ENCODE results near the gene PTPRC. TPM values are rescaled to one million over a fixed set of nuclear protein-coding genes. Genes with fewer than 3 reads are reported as not detected.

PTPRC gene
- total RNA-seq, 1 experiment from 2014 or later: not detected

DNA sequence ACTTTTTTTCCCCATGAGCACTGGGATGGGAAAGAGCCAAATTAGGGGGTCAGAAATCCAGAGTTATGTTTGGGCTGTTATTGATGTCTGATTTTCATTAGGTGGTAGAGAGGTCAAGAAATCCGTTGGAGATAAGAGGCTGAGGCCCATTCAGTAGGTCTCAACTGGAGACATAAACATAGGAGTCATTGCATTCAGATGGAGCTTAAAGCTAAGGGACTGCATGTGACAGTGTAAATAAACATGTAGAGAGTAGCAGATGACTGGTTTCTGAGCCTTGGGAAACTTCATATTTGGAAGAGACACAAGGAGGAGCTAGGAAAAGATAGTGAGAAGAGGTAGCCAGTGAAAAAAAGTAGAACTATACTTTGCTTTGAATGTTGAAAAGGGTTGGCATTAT, 11.7 kb downstream of the PTPRC start:
- Histone ChIP-seq H3K9me3 (ENCODE audit: low read depth, low read length, poor library complexity, severe bottlenecking) (no peaks in the 10 kb centered on the region), H3K27me3 (replicated peaks; ENCODE audit: insufficient read depth, low read depth, low read length, poor library complexity) (no peaks in the 10 kb centered on the region), H3K36me3 (ENCODE audit: insufficient read depth, low read length, poor library complexity, severe bottlenecking) (no peaks in the 10 kb centered on the region), H3K4me1 (ENCODE audit: insufficient read depth, low read length, poor library complexity, severe bottlenecking) (peaks cover 6% of the 10 kb centered on the region), H3K27ac (ENCODE audit: low read depth, low read length, poor library complexity, severe bottlenecking) (no peak overlapping the region), H3K4me3 (ENCODE audit: low read depth, low read length, poor library complexity, severe bottlenecking) (no peak overlapping the region)
- POLR2A ChIA-PET (ENCODE audit: low non-redundant PET): no interaction called here
- CTCF ChIA-PET: no interaction called here
- no peak for DNase-seq (ENCODE audit: low spot score)
- intact Hi-C loops (cut with micrococcal nuclease; ENCODE audit: unreplicated experiment): no loop called here
- no TSS peak for BruUV-seq (replicated peaks)
- TF ChIP-seq EZH2 (IDR thresholded peaks at IDR 0.05; ENCODE audit: borderline replicate concordance, low read depth, low read length, poor library complexity, severe bottlenecking): no peak
- TF ChIP-seq, protein P1, sequence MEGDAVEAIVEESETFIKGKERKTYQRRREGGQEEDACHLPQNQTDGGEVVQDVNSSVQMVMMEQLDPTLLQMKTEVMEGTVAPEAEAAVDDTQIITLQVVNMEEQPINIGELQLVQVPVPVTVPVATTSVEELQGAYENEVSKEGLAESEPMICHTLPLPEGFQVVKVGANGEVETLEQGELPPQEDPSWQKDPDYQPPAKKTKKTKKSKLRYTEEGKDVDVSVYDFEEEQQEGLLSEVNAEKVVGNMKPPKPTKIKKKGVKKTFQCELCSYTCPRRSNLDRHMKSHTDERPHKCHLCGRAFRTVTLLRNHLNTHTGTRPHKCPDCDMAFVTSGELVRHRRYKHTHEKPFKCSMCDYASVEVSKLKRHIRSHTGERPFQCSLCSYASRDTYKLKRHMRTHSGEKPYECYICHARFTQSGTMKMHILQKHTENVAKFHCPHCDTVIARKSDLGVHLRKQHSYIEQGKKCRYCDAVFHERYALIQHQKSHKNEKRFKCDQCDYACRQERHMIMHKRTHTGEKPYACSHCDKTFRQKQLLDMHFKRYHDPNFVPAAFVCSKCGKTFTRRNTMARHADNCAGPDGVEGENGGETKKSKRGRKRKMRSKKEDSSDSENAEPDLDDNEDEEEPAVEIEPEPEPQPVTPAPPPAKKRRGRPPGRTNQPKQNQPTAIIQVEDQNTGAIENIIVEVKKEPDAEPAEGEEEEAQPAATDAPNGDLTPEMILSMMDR (conservative IDR thresholded peaks at IDR 0.05; ENCODE audit: low read depth, low read length): no peak

- no peaks in the 10 kb centered on the region for H3K9me3 ChIP-seq (ENCODE audit: low read depth, low read length, poor library complexity, severe bottlenecking)
- intact Hi-C loops (cut with micrococcal nuclease; ENCODE audit: unreplicated experiment): no loop called here
- no peaks in the 10 kb centered on the region for H3K27me3 ChIP-seq (replicated peaks; ENCODE audit: insufficient read depth, low read depth, low read length, poor library complexity)
- no peak for DNase-seq (ENCODE audit: low spot score)
- H3K4me1 ChIP-seq (ENCODE audit: insufficient read depth, low read length, poor library complexity, severe bottlenecking): peaks cover 12% of the 10 kb centered on the region
- H3K27ac ChIP-seq (ENCODE audit: low read depth, low read length, poor library complexity, severe bottlenecking): no peak overlapping the region
- ChIA-PET POLR2A (ENCODE audit: low non-redundant PET) (no interaction called here), CTCF (no interaction called here)
- H3K4me3 ChIP-seq (ENCODE audit: low read depth, low read length, poor library complexity, severe bottlenecking): no peak overlapping the region
- H3K36me3 ChIP-seq (ENCODE audit: insufficient read depth, low read length, poor library complexity, severe bottlenecking): no peaks in the 10 kb centered on the region
- TF ChIP-seq, protein P1 (conservative IDR thresholded peaks at IDR 0.05; ENCODE audit: low read depth, low read length): no peak
- TF ChIP-seq EZH2 (IDR thresholded peaks at IDR 0.05; ENCODE audit: borderline replicate concordance, low read depth, low read length, poor library complexity, severe bottlenecking): no peak
- BruUV-seq (replicated peaks): no TSS peak
Observed at GRCh38 chr1:198651650-198652400, 13.0 kb downstream of the PTPRC start.

DNA sequence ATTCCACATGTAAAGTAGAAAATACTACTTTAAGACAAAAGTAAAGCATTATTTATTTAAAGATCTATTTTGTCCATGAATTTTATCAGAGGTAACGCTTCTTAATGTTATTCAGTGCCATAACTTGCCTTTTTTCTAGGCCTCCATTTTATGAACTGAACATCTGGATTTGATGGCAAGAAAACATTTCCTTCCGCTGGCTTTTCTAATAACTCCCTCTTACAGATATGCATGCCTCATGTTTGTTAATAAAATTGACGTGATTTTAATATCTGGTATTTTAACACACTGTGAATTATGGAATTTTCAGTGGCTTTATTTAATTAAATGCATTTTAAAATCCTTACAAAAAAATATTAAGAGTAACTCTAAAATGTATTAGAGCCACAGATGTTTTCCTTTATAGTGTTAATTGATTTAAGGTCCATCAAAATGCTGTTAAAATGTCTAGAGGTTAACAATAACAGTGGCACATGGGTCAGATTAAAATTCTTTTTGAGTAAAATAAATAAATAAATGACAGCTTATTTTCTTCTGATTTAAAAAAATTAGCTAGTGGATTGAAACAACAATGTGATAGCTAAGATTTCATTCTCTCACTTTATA, 15.1 kb downstream of the PTPRC start:
- no TSS peak for BruUV-seq (replicated peaks)
- H3K4me3 ChIP-seq (ENCODE audit: low read depth, low read length, poor library complexity, severe bottlenecking): no peak overlapping the region
- ChIA-PET CTCF (no interaction called here), POLR2A (ENCODE audit: low non-redundant PET) (no interaction called here)
- H3K27me3 ChIP-seq (replicated peaks; ENCODE audit: insufficient read depth, low read depth, low read length, poor library complexity): no peaks in the 10 kb centered on the region
- DNase-seq (ENCODE audit: low spot score): no peak
- peaks cover 25% of the 10 kb centered on the region for H3K4me1 ChIP-seq (ENCODE audit: insufficient read depth, low read length, poor library complexity, severe bottlenecking)
- no peaks in the 10 kb centered on the region for H3K9me3 ChIP-seq (ENCODE audit: low read depth, low read length, poor library complexity, severe bottlenecking)
- TF ChIP-seq, protein P1 (conservative IDR thresholded peaks at IDR 0.05; ENCODE audit: low read depth, low read length): no peak
- no peak for TF ChIP-seq EZH2 (IDR thresholded peaks at IDR 0.05; ENCODE audit: borderline replicate concordance, low read depth, low read length, poor library complexity, severe bottlenecking)
- no peaks in the 10 kb centered on the region for H3K36me3 ChIP-seq (ENCODE audit: insufficient read depth, low read length, poor library complexity, severe bottlenecking)
- H3K27ac ChIP-seq (ENCODE audit: low read depth, low read length, poor library complexity, severe bottlenecking): no peak overlapping the region
- intact Hi-C loops (cut with micrococcal nuclease; ENCODE audit: unreplicated experiment): no loop called here

All from A673 (cell line).